Stimulated activated CD4-positive, alpha-beta T cell treated with anti-CD3 and anti-CD28 coated beads, TNF-alpha, amount 100 ng/mL, for 24 hours (primary cell): Measurements from ENCODE around the gene RPS6KA5.
"Not testable (repeated sequence)": the region's sequence is repeated elsewhere in the genome, so short reads cannot be mapped to it uniquely, and the experiment has no call there.

Experiments
- DNase-seq, 3 experiments: peaks; one replicate each; pipeline ENCODE4 v3.0.0-alpha.2; 2020; ENCODE audit warnings: low read depth in 3 of 3

Gene RPS6KA5

GRCh38 chr14:90940318-90940962, 120.0 kb downstream of the RPS6KA5 start:
- DNase-seq, result no peak

GRCh38 chr14:90939252-90939795, 121.1 kb downstream of the RPS6KA5 start:
- not testable (repeated sequence) for DNase-seq

GRCh38 chr14:90938615-90939014, 121.8 kb downstream of the RPS6KA5 start:
- DNase-seq, result no peak

- DNase-seq, result no peak
Measured at GRCh38 chr14:90936757-90937440, 123.5 kb downstream of the RPS6KA5 start.

- no peak for DNase-seq
Measured at GRCh38 chr14:90924621-90925340, 135.7 kb downstream of the RPS6KA5 start.

GRCh38 chr14:90922141-90922540, 138.3 kb downstream of the RPS6KA5 start:
- no peak for DNase-seq

GRCh38 chr14:90911121-90911520, 149.3 kb downstream of the RPS6KA5 start:
- no peak for DNase-seq

GRCh38 chr14:90907178-90907577, 153.3 kb downstream of the RPS6KA5 start:
- DNase-seq, result no peak

GRCh38 chr14:90905531-90905930, 154.9 kb downstream of the RPS6KA5 start:
- no peak for DNase-seq

- peak; percentile 15 to 35 (median 34) for DNase-seq
Measured at GRCh38 chr14:90903101-90903500, 157.3 kb downstream of the RPS6KA5 start.

- DNase-seq, result no peak
Measured at GRCh38 chr14:90900476-90901083, 159.9 kb downstream of the RPS6KA5 start.

GRCh38 chr14:90897022-90897421, 163.4 kb downstream of the RPS6KA5 start:
- no peak for DNase-seq

- no peak for DNase-seq
Measured at GRCh38 chr14:90894241-90894640, 166.2 kb downstream of the RPS6KA5 start.

- no peak for DNase-seq
Measured at GRCh38 chr14:90893510-90893909, 166.9 kb downstream of the RPS6KA5 start.

GRCh38 chr14:90892970-90893369, 167.5 kb downstream of the RPS6KA5 start:
- DNase-seq, result no peak

GRCh38 chr14:90891326-90891725, 169.1 kb downstream of the RPS6KA5 start:
- DNase-seq, result no peak

GRCh38 chr14:90890322-90891020, 170.0 kb downstream of the RPS6KA5 start:
- DNase-seq, result no peak

GRCh38 chr14:90886297-90886815, 174.1 kb downstream of the RPS6KA5 start:
- no peak for DNase-seq

GRCh38 chr14:90883782-90884181, 176.7 kb downstream of the RPS6KA5 start:
- no peak for DNase-seq

GRCh38 chr14:90883197-90883596, 177.2 kb downstream of the RPS6KA5 start:
- DNase-seq, result no peak

GRCh38 chr14:90880282-90880681, 180.2 kb downstream of the RPS6KA5 start:
- DNase-seq, result no peak
